AG09319 (cell line): Measurements from ENCODE around the gene RAB40B.

Experiments
- DNase-seq: peaks from one replicate; pipeline ENCODE4 v3.0.0-alpha.2; 2010; ENCODE audit warnings: low read depth; ENCODE audit errors: extremely low read depth
- CTCF ChIP-seq: IDR thresholded peaks from 2 replicates; pipeline ENCODE4 v1.5.1; 2011; ENCODE audit warnings: low read depth, mild to moderate bottlenecking, inconsistent platforms, low read length, moderate library complexity

The RAB40B gene

DNA sequence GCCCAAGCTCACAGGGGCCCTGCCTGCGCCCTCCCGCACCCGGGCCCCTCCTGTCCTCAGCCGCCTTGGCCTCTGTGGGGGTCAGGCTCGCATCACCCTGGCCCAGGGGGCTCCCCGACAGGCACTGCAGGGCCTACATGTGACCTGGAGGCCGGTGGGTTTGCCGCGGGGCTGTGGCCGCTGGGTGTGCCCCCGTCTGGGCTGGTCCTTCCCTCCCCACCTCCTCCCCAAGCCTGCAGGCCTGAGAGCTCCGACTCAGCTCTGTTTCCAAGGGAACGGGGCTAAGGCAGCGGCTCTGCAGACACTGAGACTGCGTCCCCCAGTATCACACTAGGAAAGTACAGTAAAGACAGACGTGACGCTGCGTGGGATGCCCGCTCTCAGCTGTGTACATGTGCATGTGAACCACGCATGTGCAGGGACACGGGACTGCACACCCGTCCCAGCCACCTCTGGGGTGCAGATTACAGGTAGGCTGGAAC, 33.8 kb downstream of the RAB40B start:
- no peak for TF ChIP-seq CTCF
- no peak for DNase-seq

GRCh38 chr17:82664276-82664575, 34.3 kb downstream of the RAB40B start:
- TF ChIP-seq CTCF = no peak
- no peak for DNase-seq

DNA sequence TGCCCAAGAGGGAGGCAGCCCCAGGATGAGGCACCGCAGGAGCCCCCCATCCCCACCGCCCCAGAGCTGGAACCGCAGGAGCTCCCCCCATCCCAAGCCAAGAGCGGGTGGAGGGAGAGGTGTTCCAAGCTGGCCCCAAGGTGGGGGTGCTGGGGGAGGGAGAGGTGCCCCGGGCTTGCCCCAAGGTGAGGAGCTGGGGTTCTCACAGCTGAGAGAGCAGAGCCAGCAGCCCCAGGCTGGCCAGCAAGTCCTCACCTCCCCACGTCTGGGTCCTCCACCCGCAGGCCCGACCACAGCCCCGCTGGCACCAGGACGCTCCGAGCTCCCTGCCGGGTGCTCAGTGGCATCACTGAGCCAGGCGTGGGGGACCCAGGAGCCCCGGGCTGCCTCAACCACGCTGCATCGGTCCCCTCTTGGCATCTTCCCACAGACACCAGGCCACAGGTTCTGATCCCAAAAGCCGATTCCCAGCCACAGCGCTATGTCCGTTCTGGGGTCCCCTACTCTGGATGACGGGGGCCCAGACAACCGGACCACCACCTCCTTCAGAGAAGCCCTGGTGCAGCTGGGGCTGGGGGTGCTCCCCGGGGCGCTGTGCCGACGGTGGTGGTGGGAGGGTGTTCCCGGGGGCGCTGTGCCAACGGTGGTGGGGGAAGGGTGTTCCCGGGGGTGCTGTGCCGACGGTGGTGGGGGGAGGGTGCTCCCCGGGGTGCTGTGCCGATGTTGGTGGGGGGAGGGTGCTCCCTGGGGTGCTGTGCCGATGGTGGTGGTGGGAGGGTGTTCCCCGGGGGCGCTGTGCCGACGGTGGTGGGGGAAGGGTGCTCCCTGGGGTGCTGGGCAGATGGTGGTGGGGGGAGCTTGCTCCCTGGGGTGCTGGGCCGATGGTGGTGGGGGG, 34.9 kb downstream of the RAB40B start:
- no peak for DNase-seq

DNA sequence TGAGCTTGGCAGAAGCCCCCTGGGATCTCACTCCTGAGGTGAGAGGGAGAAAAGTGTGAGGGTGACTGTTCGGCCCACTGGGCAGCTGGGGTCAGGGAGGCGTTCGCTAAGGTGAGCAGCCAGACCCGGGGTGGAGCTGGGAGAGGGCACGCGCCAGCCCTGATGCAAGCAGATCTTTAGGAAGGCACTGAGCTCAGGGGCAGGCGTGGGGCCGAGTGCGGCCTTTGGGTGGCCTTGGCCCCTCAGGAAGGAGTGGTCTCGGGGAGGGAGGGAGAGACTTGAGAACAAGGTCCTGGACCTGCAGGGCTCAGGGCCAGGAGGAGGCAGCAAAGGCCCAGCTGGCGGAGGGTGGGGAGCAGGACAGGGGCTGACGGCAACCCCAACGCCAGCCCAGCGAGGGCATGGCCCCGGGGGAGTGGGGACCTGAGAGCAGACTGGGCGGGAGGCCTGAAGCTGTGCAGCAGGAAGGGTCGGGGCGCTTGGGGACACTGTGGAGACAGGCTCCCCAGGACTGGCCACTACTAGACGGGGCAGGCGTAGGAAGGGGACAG, 35.7 kb downstream of the RAB40B start:
- no peak for DNase-seq
- no peak for TF ChIP-seq CTCF

More for the DNA sequence above, 34.9 kb downstream of the RAB40B start:
- TF ChIP-seq CTCF = no peak

GRCh38 chr17:82661717-82662683, 36.5 kb downstream of the RAB40B start:
- DNase-seq = no peak
- TF ChIP-seq CTCF = no peak

GRCh38 chr17:82659886-82660285, 38.6 kb downstream of the RAB40B start:
- TF ChIP-seq CTCF = no peak
- DNase-seq = no peak
